SKM-1 (cell line): ENCODE measurements around the gene KRTAP10-10.
"Not testable (repeated sequence)": the region's sequence is repeated elsewhere in the genome, so short reads cannot be mapped to it uniquely, and the experiment has no call there.

Experiments used
- DNase-seq: peaks from one replicate; lab custom pipeline; 2025; ENCODE audit not compliant: unreplicated experiment; lab: John Stamatoyannopoulos, UW

KRTAP10-10 gene

GRCh38 chr21:44623575-44623974 lies 13.6 kb upstream of the KRTAP10-10 start:
- DNase-seq: no peak

- no peak for DNase-seq
Measured at GRCh38 chr21:44625756-44626155, 11.4 kb upstream of the KRTAP10-10 start.

- no peak for DNase-seq
Measured at GRCh38 chr21:44626262-44626661, 10.9 kb upstream of the KRTAP10-10 start.

GRCh38 chr21:44626673-44627143 lies 10.4 kb upstream of the KRTAP10-10 start, which contains the start of gene KRTAP10-9:
KRTAP10-9 (plus strand) TSS chr21:44627093; CDS start chr21:44627172, 79 bp downstream.
- DNase-seq: no peak

GRCh38 chr21:44627181-44627822 lies 9.9 kb upstream of the KRTAP10-10 start:
- not testable (repeated sequence) for DNase-seq

- not testable (repeated sequence) for DNase-seq
Measured at GRCh38 chr21:44627831-44628233, 9.3 kb upstream of the KRTAP10-10 start.

GRCh38 chr21:44628707-44629391 lies 8.3 kb upstream of the KRTAP10-10 start:
- DNase-seq: no peak

GRCh38 chr21:44630440-44630839 lies 6.7 kb upstream of the KRTAP10-10 start:
- DNase-seq: no peak

- DNase-seq: no peak
Measured at GRCh38 chr21:44632067-44632466, 5.1 kb upstream of the KRTAP10-10 start.

- no peak for DNase-seq
Measured at GRCh38 chr21:44636209-44637017, 743 bp upstream of the KRTAP10-10 start.

- not testable (repeated sequence) for DNase-seq
Measured at GRCh38 chr21:44637851-44638348, 744 bp downstream of the KRTAP10-10 start.

- not testable (repeated sequence) for DNase-seq
Measured at GRCh38 chr21:44638506-44639330, 1.6 kb downstream of the KRTAP10-10 start.

- no peak for DNase-seq
Measured at GRCh38 chr21:44639331-44639655, 2.1 kb downstream of the KRTAP10-10 start.

- no peak for DNase-seq
Measured at GRCh38 chr21:44640761-44641160, 3.6 kb downstream of the KRTAP10-10 start.

- no peak for DNase-seq
Measured at GRCh38 chr21:44643741-44644310, 6.7 kb downstream of the KRTAP10-10 start.

- no peak for DNase-seq
Measured at GRCh38 chr21:44644878-44645277, 7.7 kb downstream of the KRTAP10-10 start.

- DNase-seq: not testable (repeated sequence)
Measured at GRCh38 chr21:44646366-44647221, 9.4 kb downstream of the KRTAP10-10 start, which contains the start of gene KRTAP10-11. KRTAP10-11 (plus strand) TSS chr21:44646414; CDS start chr21:44646459, 45 bp downstream.

- no peak for DNase-seq
Measured at GRCh38 chr21:44647222-44647552, 10.0 kb downstream of the KRTAP10-10 start.

GRCh38 chr21:44648557-44649311 lies 11.6 kb downstream of the KRTAP10-10 start:
- DNase-seq: no peak
